ENCODE measurements around the gene UBE2Z.
"Not testable (repeated sequence)": the region's sequence is repeated elsewhere in the genome, so short reads cannot be mapped to it uniquely, and the experiment has no call there.

UBE2Z gene

DNA sequence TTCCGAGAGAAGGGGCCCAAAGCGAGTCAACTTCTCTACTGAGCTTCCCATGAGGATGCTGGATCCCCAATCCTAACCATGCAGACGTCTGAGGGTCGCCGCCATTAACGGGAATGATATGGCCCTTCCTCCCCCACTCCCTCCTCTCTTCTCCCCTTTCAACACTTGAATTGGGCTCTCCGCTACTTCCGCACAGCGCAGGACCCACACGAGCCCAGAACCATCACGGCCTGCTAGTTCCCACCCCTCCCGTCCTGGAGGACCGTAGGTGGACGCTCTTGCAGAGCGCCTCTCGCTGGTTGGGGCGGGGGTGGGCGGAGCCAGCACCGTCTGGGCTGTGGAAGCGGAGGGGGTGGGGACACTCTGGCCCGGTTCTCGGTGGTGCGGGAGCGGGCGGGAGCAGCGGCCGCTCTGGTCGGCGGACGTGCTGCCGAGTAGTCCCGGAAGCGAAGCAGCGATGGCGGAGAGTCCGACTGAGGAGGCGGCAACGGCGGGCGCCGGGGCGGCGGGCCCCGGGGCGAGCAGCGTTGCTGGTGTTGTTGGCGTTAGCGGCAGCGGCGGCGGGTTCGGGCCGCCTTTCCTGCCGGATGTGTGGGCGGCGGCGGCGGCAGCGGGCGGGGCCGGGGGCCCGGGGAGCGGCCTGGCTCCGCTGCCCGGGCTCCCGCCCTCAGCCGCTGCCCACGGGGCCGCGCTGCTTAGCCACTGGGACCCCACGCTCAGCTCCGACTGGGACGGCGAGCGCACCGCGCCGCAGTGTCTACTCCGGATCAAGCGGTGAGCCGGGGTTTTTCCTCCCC is at the start of gene UBE2Z:
TSS of gene UBE2Z (plus strand) at position 361 of the 797 bp plus-strand sequence. CDS start at position 458, 97 bp downstream.
- DNase-seq: peak; percentile 82

DNA sequence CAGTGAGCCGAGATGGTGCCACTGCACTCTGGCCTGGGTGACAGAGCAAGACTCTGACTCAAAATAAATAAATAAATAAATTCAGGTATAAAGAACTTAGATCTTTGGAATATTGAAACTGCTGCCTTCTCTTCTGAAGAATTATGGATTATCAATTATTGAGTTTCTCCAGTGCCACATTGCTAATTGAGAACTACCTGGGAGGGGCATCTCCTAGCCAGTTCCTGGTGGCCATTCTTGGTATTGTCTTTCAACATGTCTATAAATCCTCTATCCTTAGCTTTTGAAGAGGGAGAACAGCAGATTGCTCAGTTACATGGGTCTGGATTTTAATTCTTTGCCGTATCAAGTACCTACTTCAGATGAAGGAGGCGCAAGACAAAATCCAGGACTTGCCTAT is 48.2 kb upstream of the UBE2Z start:
- DNase-seq: no peak

DNA sequence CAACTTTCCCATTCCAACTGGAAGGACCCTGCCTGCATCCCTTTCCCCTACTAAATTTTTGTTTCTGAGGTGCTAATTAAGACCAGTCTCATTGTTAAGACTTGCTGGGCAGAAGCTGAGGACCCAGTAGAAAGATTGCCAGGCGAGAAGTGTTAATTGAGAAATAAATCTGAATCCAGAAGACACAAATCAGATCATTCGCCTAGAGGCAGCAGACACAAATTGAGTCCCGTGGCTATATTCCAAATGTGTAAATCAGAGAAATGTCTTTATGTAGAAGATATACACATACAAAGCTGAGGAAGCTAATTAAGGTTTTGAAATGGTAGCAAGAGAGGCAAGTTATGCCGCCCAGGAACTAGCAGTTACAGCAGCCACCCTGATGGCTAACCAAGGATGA is 47.8 kb upstream of the UBE2Z start:
- DNase-seq: no peak

DNA sequence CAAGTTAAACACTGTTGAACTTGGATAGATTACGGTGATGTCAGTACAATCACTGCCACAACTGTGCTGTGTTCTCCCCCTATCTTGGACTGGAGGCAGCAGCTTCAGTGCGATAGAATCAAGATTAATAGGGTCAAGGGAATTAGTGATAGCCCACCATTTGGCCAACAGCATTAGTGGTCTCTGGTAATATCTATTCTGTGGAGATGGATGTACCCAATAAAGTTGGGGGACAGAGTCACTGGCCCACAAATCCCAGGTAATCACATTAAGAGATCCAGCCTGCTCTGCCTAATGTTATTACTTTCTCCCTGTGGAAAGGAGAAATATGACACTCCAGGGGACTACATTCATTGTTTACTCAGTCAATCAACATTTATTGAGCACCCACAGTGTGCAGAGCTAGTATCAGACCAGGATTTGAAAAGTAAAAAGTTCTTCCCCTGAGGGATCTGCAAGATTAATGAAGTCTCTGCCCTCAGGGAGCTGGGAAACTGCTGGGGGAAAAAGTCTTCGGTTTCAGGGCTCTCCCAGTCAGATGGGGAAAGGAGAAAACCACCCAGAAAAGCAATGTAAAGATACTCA is 39.2 kb upstream of the UBE2Z start:
- no peak for DNase-seq

DNA sequence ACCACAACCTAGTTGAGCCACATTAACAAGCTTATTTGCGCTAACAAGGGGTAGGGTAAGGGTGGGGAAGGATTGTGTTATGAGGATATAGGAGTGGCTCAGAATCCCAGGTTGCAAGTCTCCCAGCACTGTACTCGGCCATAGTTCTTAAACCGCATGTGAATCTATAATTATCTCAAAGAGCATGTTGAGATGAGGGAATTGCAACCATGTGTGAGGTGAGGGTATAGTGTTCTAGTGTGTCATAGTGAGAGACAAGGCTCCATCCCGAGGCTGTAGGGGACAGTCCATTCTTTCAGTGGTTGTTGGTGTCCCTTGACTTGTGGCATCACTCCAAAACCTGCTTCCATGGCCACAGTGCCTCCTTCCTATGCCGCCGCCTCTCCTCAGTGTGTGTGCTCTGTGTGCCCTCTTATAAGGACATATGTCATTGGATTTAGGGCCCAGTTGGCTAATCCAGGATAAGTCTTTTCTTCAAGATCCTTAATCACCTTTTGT is 38.3 kb upstream of the UBE2Z start:
- no peak for DNase-seq

DNA sequence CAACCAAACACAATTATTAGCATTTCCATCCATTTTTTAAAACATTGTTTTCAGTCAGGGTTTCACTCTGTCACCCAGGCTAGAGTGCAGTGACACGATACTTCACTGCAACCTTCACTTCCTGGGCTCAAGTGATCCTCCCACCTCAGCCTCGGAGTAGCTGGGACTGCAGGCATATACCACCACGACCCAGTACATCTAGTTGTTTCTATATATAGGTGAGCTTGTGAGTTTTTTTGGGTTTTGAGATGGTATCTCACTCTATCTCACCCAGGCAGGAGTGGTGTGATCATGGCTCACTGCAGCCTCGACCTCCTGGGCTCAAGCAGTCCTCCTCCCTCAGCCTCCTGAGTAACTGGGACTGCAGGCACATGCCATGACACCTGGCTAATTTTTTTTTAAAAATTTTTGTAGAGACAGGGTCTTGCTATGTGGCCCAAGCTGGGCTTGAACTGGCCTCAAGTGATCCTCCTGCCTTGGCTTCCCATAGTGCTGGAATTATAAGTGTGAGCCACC is 37.1 kb upstream of the UBE2Z start:
- no peak for DNase-seq

DNA sequence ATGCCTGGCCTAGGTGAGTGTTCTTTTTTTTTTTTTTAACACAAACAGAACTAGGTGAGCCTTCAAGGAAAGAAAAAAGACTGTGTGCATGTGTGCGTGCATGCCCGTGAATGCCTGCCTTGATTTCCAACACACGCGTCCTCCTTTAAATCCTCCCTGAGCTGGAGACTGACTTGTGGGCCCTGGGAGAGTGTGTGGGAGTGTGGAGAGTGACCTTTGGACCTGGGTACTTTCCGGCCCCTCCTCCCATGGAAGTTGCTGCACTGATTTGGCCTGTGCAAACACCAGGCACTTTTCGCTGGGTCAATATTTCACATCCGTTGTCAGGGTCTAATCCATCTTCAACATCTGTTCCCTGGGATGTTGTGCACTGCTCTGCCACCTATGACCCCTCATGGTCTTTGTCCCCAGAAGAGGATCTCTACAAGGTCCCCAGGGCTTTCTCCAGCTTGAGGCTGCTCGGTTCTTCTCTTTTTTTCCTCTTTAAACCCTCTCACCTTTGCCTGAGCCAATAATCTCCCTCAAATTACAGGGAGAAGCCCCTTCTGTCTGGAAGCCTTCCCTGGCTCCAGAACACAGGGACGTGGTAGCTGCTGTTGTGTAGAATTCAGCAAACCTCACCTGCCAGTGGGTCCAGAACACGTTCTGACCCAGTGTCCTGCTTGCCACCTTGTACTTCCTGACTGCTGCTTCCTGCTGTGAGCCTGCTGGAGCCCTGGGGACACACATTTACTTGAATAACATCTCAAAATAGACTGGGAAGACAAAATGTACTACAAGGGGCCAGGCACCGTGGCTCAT is 36.5 kb upstream of the UBE2Z start:
- no peak for DNase-seq

DNA sequence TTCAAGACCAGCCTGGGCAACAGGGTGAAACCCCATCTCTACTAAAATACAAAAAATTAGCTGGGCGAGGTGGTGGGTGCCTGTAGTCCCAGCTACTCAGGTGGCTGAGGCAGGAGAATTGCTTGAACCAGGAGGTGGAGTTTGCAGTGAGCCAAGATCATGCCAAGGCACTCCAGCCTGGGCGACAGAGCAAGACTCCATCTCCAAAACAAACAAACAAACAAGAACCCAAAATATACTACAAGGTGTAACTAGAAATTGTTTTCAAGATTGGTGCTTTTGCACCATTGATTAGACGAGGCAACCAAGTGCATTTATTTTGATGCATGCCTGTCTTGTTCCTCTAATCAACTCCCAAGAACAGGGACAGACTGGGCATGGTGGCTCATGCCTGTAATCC is 35.8 kb upstream of the UBE2Z start:
- DNase-seq: not testable (repeated sequence)

DNA sequence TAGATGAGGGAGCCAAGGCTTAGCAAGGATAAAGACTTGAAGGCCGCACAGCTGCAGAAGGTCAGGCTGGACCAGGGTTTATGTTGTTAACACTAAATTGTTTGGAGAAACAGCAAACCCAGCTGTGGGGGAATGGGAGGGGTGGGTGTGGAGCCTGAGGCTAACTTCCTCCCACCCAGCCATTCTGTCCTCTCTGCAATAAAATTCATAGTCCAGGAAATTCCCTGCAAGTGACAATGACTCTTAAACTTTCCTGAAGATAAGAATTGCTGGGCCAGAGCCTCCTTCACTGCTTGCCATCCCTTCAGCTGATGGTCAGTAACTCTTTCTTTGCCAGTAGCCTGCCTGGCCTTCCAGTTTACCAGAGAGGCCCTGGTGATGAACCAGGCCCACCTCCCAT is 35.0 kb upstream of the UBE2Z start:
- no peak for DNase-seq

DNA sequence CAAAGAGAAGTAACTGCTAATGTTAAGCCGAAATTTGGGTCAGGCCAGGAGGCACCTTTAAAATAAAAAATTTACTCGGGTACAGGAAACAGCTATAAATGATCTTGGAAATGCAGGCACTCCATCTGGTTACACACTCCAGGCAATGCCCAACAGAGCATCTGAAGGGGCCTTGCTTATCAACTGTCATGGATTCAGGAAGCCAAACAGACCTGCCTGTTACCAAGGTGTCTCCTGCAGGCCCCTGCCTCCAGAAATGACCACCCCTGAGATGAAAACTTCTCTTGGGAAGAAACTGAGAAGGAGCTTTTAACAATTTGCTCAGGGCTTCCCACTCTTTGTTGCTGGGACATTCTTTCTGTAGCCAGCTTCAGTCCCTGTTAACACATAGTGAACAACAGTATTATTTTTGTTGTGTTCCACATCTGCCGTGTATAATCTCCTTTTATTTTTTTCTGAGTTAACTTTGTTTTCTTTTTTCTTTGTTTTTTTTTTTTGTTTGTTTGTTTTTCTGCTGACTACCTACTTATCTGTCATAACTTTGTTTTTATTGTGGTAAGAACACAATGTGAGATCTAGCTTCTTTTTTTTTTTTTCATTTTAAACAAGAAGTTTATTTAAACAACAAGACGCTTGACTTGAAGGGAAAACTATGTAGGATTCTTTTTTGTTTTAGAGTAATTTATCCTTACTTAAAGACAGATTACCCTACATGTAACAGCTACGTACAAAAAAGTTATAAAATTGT is 34.3 kb upstream of the UBE2Z start:
- DNase-seq: no peak

DNA sequence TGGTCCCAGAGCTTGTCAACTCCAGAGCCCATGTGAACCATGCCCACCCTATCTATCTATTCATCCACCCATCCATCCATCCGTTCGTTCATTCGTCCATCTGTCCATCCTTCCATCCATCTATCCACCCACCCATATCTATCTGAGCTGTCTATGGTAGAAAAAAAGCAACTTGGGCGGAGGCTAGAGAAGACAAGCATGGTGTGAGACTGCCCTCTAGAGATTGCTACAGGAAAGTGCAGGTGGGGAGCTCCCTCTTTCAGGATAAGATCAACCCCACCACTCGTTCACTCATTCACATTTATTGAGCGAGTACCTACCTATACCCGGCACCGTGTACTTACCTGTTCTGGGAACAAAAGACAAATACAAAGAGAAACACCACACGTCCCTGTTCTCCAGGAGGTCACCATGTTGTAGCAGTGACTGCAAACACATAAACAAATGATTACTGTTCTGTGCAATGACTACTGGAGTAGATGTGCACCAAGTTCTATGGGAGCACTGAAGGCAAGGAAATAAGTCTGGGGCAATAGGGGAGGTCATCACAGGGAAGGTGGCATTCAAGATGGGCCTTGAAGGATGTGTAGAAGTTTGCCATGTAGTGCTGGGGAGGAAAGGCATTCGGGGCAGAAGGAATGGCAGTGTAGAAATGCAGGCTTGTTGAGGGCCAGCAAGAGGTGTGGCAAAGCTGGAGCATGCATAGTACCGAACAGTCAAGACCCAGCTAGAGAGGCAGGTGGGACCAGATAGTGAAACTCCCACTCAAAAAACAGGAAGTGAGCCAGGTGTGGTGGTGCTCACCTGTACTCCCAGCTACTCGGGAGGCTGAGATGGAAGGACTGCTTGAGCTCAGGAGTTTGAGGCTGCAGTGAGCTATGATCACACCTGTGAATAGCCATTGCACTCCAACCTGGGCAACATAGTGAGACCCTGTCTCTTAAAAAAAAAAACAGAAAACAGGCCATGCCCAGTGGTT is 29.0 kb upstream of the UBE2Z start:
- DNase-seq: peak; percentile 39

DNA sequence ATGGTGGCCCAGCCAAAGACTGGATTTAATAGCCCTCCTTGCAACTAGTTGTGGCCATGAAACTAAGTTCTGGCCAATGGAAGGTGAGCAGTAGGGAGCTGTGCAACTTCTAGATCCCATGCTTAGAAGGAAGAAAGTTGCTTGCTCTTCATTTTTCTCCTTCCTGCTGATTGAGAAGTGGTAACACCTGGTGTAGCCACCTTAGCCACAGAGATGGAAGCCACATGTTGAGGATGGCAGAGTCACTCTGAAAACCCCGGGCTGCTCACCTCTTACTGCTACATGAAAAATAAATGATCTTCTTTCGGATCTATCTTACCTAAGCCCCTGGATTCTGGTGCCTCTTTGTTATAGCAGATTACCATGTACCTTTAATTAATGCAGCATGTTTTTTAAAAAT is 25.9 kb upstream of the UBE2Z start:
- DNase-seq: no peak

DNA sequence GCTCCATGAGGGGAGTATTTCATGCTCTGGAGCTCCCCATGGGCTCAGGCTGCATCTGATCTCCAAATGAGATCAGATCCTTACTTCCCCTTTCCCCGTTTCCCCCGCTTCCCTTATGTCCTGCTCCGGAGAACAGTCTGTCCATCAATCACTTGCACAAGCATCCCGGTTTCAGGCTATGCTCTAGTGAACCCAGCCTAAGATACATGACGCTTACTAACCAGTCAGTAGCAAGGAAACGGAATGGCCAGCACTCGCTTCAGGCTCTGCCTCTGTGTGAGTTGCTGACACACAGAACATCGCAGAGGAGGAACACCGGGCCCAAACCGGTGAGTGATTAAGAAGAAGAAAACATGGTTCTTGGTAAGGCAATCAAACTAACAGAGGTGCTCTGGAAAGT is 25.0 kb upstream of the UBE2Z start:
- DNase-seq: no peak

DNA sequence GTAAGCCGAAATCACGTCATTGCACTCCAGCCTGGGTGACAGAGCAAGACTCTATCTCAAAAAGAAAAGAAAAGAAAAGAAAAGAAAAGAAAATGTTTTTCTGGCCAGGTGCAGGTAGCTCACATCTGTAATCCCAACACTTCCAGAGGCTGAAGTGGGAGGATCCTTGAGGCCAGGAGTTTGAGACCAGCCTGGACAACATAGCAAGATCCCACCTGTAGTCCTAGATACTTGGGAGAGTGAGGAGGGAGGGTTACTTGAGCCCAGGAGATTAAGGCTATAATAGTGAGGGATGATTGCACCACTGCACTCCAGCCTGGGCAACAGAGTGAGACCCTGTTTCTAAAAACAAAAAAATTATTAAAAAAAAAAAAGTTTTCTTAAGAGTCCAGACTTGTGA is 18.1 kb upstream of the UBE2Z start:
- DNase-seq: no peak

DNA sequence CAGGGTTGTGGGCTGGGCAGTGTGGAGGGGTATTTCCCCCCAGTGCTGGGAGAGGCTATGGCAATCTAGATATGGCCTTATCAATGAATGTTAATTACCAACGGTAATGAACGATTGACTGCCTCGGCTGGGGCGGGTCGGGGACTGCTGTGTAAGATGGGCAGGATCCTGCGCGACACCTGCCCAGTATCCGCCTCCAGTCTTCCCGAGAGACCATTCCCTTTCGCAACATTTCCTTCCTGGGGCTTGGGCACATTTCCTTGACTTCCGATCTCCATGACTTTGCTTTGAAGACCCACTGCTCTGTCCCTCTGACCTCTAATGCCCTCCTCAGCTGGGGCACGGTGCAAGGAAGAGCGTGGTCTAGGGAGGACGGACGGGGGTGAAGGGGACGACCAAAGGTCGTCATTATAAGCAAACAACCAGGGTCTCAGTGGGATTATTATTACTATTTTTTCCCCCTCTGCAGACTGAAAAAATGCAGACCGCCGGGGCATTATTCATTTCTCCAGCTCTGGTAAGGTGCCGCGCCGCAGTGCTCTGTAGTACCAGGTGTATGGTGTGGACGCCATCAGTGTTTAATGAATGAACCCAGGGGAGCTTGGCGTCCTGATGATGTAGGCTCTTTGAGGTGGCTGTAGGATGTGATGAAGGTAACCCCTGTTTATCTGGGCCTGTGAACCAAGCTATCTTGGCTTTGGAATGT is 15.1 kb upstream of the UBE2Z start:
- no peak for DNase-seq

DNA sequence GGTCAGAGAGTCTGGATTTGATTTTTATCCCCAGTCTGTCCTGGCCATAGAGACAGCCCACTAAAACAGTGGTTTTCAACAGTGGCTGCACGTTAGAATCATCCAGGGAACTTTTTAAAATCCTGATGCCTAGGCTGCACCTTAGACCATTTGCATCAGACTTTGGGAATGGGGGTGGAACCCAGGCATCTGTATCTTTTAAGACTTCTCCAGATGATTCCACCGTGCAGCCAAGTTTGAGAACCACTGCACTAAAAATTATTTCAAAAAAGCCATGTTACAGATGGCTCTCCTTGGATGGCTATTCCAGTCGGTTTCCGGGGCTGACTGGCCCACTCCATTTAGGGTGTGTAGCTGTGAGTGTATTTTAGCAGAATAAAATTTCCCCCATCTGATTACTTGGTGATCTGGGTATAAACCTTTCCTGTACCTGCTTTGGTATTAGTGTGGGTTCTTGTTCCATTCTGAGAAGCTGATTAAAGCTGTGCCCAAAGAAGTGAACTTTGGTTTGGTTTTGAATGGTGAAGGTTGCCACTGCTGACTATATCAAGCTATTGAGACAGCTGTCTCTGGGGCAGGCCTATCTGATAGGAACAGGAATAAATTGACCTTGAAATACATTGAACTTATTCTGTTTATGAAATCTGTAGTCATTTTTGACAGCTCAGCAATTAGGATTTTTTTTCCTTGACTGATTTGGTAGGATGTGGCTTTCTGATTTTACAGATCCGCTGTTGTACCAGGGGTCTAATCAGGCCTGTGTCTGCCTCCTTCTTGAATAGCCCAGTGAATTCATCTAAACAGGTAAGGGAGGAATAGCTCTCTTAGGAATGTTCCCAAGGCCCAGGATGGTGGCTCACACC is 14.3 kb upstream of the UBE2Z start:
- no peak for DNase-seq

DNA sequence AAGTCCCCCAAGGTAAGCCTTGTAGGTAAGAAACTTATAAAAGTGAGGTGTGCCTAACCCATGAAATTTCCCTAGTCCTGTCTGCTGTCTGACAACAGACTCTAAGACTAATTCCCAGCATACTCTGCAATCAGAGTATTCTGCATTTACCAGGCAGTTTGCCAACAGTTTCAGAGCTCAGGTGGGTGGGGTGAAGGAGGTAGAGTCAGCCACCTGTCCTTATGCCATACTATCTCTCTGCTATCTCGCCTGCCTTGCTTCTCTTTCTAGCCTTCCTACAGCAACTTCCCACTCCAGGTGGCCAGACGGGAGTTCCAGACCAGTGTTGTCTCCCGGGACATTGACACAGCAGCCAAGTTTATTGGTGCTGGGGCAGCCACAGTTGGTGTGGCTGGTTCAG is 13.3 kb upstream of the UBE2Z start:
- DNase-seq: no peak

DNA sequence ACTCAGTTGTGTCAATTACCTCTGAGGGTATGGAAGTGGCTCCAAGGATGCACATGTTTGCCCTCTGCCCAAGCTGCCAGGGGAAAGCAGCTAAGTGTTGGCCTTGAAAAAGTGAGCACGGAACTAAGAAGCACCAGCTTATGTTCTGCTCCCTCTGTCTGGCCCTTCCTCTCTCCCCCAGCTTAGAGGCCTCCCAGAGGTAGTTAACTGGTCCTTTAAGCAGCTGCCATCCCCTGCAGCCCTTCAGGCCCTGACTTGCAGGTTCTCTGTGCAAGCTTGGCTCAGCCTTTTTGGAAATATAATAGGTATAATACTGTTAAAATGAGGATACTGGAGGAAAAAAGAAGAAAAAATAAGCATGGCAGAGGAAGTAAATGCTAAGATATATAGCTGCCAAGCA is 7.0 kb upstream of the UBE2Z start:
- DNase-seq: no peak

DNA sequence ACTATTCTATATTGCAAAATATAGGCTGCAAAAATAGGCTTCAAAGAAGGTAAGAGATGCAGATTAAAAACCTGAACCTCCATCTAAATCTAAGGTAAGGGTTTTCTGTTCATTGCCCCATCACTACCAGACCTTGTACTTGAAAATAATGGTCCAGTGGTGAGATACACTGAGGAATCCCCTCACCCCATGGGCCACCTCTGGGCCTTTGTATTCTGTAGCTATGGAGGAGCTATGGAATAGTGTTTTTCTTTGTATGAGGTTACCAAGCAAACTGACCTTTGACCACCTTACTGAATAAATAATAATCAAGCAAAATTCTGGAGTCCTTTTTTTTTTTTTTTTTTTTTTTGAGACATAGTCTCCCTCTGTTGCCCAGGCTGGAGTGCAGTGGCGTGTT is 4.8 kb upstream of the UBE2Z start:
- no peak for DNase-seq

DNA sequence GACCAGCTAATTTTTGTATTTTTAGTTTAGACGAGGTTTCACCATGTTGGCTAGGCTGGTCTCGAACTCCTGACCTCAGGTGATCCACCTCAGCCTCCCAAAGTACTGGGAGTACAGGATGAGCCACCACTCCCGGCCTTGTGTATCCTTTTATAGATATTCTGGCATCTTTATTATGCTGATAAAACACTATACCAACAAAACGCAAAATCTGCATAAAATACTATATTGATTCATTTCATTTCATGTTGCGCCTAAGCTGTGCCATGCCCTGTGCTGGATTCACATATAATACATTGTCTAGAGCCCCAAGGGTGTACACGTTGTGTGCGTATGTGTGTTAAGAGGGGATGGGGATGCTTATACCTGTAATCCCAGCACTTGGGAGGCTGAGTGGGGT is 3.8 kb upstream of the UBE2Z start:
- DNase-seq: no peak
